ENCODE data around the gene ZBTB7C.
A peak's percentile ranks its signal among the peaks of the same experiment; 100 is the strongest.

The ZBTB7C gene

GRCh38 chr18:48408727-48409590 is at the start of gene ZBTB7C:
TSS of gene ZBTB7C (minus strand) at chr18:48409383.
- no peak for TF ChIP-seq CTCF (conservative IDR thresholded peaks at IDR 0.05)
- TF ChIP-seq ZFX (IDR thresholded peaks at IDR 0.05), result no peak
- H3K27ac ChIP-seq, result peak within 1 kb of the TSS; percentile 14; the same call in 1 of the 2 replicates

GRCh38 chr18:48456838-48457237 is 47.7 kb upstream of the ZBTB7C start:
- no peak for TF ChIP-seq ZFX (IDR thresholded peaks at IDR 0.05)
- no peak for TF ChIP-seq CTCF (conservative IDR thresholded peaks at IDR 0.05)
- no peak overlapping the region for H3K27ac ChIP-seq

GRCh38 chr18:48455555-48456478 is 46.6 kb upstream of the ZBTB7C start:
- no peak overlapping the region for H3K27ac ChIP-seq

GRCh38 chr18:48454261-48454757 is 45.1 kb upstream of the ZBTB7C start:
- TF ChIP-seq ZFX (IDR thresholded peaks at IDR 0.05), result no peak
- no peak for TF ChIP-seq CTCF (conservative IDR thresholded peaks at IDR 0.05)
- no peak overlapping the region for H3K27ac ChIP-seq

More at GRCh38 chr18:48455555-48456478, 46.6 kb upstream of the ZBTB7C start:
- TF ChIP-seq CTCF (conservative IDR thresholded peaks at IDR 0.05), result no peak
- TF ChIP-seq ZFX (IDR thresholded peaks at IDR 0.05), result no peak

GRCh38 chr18:48453330-48454066 is 44.3 kb upstream of the ZBTB7C start:
- TF ChIP-seq ZFX (IDR thresholded peaks at IDR 0.05) (no peak), CTCF (conservative IDR thresholded peaks at IDR 0.05) (no peak)
- H3K27ac ChIP-seq, result no peak overlapping the region; the same call in 1 of the 2 replicates

- H3K27ac ChIP-seq, result no peak overlapping the region; the same call in 1 of the 2 replicates
- TF ChIP-seq CTCF (conservative IDR thresholded peaks at IDR 0.05) (no peak), ZFX (IDR thresholded peaks at IDR 0.05) (no peak)
These were observed 43.7 kb upstream of the ZBTB7C start for GRCh38 chr18:48452861-48453323.
